Activated CD8-positive, alpha-beta memory T cell treated with anti-CD3 and anti-CD28 coated beads, Interleukin-2, amount 50 U/mL, for 48 hours (primary cell): Measurements from ENCODE around the gene METTL22.

ENCODE experiments used
- DNase-seq: peaks from one replicate; pipeline ENCODE4 v3.0.0-alpha.2; 2020

Gene METTL22

GRCh38 chr16:8669481-8669880, 48.0 kb downstream of the METTL22 start:
- no peak for DNase-seq

DNA sequence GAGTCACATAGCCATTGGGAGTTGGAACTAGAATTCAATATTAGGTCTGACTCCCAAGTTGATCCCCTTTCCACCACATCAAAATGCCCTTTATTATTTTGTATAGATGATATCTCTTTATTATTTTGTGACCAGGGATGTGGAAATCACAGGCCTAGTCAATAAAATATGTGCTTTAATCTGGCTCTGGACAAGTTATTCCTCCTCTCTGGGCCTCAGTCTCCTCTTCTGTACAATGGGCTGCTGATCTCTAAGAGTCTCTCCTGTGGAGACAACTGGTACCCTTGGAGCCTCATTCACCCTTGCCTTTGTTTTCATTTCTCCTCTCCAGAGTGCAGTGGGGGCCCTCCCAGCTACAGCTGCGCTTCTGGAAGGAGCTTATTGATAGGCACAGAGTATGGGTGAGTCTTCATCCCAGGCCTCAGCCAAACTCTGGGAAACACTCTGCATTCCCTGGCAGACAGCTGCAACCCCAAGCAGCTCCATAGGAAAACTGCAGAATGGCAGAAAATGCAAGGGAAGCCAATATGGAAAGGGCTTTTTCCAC, 48.6 kb downstream of the METTL22 start:
- no peak for DNase-seq

- DNase-seq = no peak
Measured at GRCh38 chr16:8673611-8674412, 52.3 kb downstream of the METTL22 start.

GRCh38 chr16:8674413-8675022, 53.0 kb downstream of the METTL22 start, which contains the start of gene ABAT:
Gene ABAT, plus strand, starts transcription at chr16:8674617. Its CDS starts 61,123 bp downstream, at chr16:8735740.
- peak; percentile 94 for DNase-seq

GRCh38 chr16:8675183-8676159, 54.0 kb downstream of the METTL22 start:
- DNase-seq = peak; percentile 63

DNA sequence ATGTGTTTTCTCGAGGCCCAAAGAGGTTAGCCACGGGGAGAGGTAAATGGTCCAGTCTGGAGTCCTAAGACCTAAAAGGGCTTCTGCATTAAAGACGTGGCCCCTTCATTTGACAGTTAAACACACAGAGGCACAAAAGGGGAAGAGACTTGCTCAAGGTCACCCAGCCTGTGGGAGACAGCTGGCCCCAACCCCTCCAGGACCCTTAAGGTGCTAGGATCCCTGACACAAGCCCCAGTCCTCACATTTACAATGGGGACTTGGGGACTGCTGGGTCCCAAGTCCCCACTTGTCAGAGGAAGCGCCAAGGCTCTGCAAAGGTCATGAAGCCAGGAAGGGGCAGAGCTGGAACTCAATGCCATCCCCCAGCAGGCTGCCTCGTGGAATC, 54.7 kb downstream of the METTL22 start:
- DNase-seq = no peak

DNA sequence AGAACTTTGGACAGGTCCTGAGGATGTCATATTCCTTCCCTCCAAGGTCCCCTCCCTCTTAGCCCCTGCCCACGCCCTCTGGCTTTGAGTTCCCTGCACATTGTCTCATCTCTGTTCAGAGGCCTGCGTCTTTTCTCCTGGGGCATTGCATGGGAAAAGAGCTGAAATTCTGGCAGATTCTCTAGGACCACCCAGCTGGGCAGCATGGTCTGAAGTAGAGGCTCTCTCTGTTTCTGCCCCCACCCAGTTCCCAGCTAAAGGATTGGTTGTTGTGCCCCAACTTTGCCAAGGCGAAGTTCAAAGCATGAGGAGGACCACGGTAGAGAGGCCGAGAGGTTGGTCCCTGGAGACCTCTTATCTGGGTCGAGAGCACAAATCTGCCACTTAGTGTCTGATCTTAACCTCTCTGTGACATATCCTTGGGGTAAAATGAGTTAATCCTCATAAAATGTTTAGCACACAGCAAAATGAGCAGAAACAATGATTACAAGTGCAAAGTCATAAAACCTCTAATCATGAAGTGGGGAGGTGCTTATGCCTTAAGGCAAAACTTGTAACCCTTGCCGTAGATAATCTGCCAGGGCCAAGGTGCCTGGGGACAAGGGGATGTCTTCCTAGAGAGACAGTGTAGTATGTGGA, 55.4 kb downstream of the METTL22 start:
- DNase-seq = no peak

DNA sequence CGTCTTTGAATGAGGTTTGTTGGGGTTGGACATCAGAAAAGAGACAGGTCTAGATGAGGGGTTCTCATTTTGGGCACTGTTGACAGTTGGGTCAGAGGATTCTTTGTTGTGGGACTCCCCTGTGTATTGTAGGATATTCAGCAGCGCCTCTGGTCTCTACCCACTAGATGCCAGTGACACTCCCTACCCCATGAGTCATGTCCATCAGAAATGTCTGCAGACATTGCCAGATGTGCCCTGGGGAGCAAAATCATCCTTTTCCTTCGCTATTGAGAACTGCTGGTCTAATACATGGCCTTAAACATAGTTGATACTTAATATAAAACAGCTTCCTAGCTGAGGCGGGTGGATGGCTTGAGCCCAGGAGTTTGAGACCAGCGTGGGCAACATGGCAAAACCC, 56.0 kb downstream of the METTL22 start:
- no peak for DNase-seq

GRCh38 chr16:8678068-8678927, 56.8 kb downstream of the METTL22 start:
- no peak for DNase-seq

DNA sequence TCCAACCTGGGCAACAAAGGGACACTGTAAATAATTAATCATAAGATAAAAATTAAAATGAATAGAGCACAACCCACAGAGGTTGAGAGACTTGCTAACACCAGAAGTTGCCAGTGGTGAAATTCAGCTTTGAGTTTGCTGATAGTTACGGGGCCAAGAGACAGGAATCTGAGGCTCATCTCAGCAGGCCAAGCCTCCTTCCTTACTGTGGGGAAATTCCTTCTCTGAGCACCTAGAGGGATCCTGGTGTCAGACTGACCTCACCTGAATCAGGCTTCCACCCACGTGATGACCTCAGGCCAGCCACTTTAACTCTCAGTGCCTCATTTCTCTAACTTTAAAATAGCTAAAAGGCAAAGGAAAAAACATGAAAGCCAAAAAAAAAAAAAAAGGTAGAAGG, 57.7 kb downstream of the METTL22 start:
- no peak for DNase-seq

DNA sequence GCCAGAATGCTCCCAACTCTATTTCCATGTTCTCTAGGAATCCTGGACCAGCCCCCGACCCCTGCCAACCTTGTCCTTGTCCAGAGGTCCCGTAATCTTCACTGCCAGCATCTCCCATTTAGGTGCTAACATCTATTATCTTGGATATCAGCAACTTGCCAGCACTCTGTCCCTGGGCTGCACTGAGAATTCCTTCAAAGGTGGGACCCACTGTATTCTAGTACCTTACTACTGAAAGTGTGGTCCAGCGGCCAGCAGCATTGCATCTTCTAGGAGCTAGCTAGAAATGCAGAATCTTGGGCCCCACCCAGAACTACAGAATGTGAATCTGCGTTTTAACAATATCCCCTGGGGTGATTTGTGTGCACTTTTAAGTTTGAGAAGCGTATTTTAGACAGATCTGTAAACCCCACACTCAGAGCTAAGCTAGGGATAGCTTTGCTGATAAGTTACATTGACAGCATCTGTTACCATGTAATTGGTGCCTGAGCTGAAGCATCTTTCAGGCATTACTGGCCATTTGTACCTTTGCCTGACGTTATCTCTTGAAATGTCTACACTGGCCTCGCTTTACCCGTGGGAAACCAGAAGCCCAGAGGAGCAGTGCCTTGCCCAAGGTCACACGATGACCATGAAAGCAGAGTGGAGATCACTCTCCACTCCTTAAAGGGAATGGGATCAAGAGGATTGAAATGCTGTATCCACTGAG, 61.2 kb downstream of the METTL22 start:
- no peak for DNase-seq

GRCh38 chr16:8683640-8684039, 62.1 kb downstream of the METTL22 start:
- DNase-seq = no peak

- DNase-seq = no peak
Measured at GRCh38 chr16:8685617-8686016, 64.1 kb downstream of the METTL22 start.

- DNase-seq = no peak
Measured at GRCh38 chr16:8686031-8686621, 64.6 kb downstream of the METTL22 start.

DNA sequence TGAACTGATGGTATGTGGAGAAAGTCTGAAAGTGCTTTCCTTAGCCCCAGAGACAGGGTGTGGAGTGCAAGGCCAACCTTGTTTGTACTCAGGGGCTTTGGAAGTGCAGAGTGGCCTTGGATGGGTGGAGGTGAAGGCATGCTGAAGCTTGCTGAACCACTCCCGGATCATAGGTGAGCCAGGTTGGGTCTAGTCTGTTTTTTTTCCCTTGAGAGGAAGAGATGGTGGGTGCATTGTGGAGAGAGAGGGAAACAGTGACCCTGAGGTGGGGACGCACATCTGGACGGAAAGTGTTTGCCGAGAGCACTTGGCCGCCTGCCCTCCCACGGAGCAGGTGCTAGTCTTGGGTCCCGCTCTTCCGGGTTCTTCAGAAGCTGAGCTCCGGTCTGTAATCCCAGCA, 65.4 kb downstream of the METTL22 start:
- DNase-seq = no peak

- DNase-seq = no peak
Measured at GRCh38 chr16:8689686-8690085, 68.2 kb downstream of the METTL22 start.

DNA sequence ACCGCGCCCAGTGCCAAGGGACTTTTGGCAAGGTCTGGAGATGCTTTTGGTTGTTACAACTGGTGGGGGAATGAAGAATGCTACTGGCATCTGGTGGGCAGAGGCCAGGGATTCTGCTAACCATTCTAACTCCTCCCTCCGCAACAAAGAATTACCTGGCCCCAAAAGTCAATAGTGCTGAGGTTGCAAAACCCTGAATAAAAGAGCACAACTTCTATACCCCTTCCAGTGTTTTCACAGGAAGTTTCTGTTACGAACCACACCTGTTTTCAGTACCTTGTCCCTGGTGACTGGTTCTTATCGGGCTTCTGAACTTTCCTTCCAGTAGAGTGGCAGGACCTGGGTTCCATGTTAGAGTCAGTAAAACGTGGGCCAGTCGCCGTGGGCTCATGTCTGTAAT, 70.2 kb downstream of the METTL22 start:
- DNase-seq = no peak

GRCh38 chr16:8694795-8695728, 73.6 kb downstream of the METTL22 start:
- no peak for DNase-seq

GRCh38 chr16:8696880-8697279, 75.4 kb downstream of the METTL22 start:
- DNase-seq = no peak
